Tibial nerve (tissue), 4 donors: ENCODE measurements around the gene LMO7. TPM values are rescaled to one million over a fixed set of nuclear protein-coding genes. Genes with fewer than 3 reads are reported as not detected.
A peak's percentile ranks its signal among the peaks of the same experiment; 100 is the strongest.
"Not testable (repeated sequence)": the region's sequence is repeated elsewhere in the genome, so short reads cannot be mapped to it uniquely, and the experiment has no call there.

ENCODE experiments used
- DNase-seq, 2 donors: peaks; one replicate each; pipeline ENCODE4 v3.0.0-alpha.2; 2019; ENCODE audit warnings: low spot score in 2 of 2
- H3K27ac ChIP-seq, 4 donors: fragments of 200-600 bp; sonication (generic) in 3 of 4; one replicate each; pipeline ENCODE4 v1.5.1; 2017 to 2019; ENCODE audit warnings: mild to moderate bottlenecking in 1 of 4
- H3K27me3 ChIP-seq, 2 donors: fragments of 200-600 bp; sonication (generic) in 1 of 2; one replicate each; pipeline versions ENCODE4 v1.5.1 to v1.6.0; 2017 to 2019
- H3K36me3 ChIP-seq, 3 donors: fragments of 200-600 bp; sonication (generic); one replicate each; pipeline ENCODE4 v1.5.1; 2018 to 2019
- H3K4me1 ChIP-seq, 4 donors: fragments of 200-600 bp; sonication (generic) in 3 of 4; one replicate each; pipeline ENCODE4 v1.5.1; 2017 to 2019
- H3K4me3 ChIP-seq, 4 donors: fragments of 200-600 bp; sonication (generic) in 3 of 4; one replicate each; pipeline ENCODE4 v1.5.1; 2017 to 2019; ENCODE audit warnings: mild to moderate bottlenecking in 1 of 4, moderate library complexity in 1 of 4
- H3K9me3 ChIP-seq, 4 donors: fragments of 200-600 bp; sonication (generic) in 3 of 4; one replicate each; pipeline ENCODE4 v1.5.1; 2017 to 2019
- EP300 ChIP-seq, 2 donors: sonication (generic); formaldehyde crosslinking; IDR thresholded peaks; one replicate each; pipeline ENCODE4 v1.6.1; 2017; ENCODE audit warnings: antibody characterized with exemption in 2 of 2, mild to moderate bottlenecking in 1 of 2
- POLR2A ChIP-seq, 2 donors: fragments of 450-650 bp; IDR thresholded peaks; one replicate each; pipeline ENCODE4 v1.6.1; 2017; ENCODE audit warnings: antibody characterized with exemption in 2 of 2, mild to moderate bottlenecking in 2 of 2, moderate library complexity in 2 of 2
- WGBS, 2 donors: methylation state at CpG; one replicate each; pipeline ENCODE4 v1.1.5; 2018; 5-methylcytosine and 5-hydroxymethylcytosine counted together
- total RNA-seq, 4 donors: library from RNA; depleted of rRNA; stranded (reverse); fragments of >200 nt; gene quantifications; one replicate each; pipeline ENCODE4 v1.1.0, GENCODE V29; 2016
- TF ChIP-seq, protein P1 (sequence below), 5 experiments: fragments of 200-600 bp in 3 of 5; fragments of 450-650 bp in 2 of 5; sonication (generic) in 3 of 5; IDR thresholded peaks; one replicate each; pipeline ENCODE4 v1.5.1; 2016 to 2019; ENCODE audit warnings: antibody characterized with exemption in 5 of 5, mild to moderate bottlenecking in 3 of 5, moderate library complexity in 2 of 5

Gene LMO7
- total RNA-seq, 4 donors from 2014 or later: 149 to 311 (median 236) TPM

GRCh38 chr13:75721307-75721706 lies 85.2 kb downstream of the LMO7 start:
- H3K36me3 ChIP-seq: no peaks in the 10 kb centered on the region
- H3K4me1 ChIP-seq: peaks cover 0 to 13% (median 5%) of the 10 kb centered on the region in 4 donors
- no peaks in the 10 kb centered on the region for H3K27me3 ChIP-seq
- TF ChIP-seq EP300 (IDR thresholded peaks at IDR 0.05) (no peak), POLR2A (IDR thresholded peaks at IDR 0.05) (no peak)
- TF ChIP-seq, protein P1, sequence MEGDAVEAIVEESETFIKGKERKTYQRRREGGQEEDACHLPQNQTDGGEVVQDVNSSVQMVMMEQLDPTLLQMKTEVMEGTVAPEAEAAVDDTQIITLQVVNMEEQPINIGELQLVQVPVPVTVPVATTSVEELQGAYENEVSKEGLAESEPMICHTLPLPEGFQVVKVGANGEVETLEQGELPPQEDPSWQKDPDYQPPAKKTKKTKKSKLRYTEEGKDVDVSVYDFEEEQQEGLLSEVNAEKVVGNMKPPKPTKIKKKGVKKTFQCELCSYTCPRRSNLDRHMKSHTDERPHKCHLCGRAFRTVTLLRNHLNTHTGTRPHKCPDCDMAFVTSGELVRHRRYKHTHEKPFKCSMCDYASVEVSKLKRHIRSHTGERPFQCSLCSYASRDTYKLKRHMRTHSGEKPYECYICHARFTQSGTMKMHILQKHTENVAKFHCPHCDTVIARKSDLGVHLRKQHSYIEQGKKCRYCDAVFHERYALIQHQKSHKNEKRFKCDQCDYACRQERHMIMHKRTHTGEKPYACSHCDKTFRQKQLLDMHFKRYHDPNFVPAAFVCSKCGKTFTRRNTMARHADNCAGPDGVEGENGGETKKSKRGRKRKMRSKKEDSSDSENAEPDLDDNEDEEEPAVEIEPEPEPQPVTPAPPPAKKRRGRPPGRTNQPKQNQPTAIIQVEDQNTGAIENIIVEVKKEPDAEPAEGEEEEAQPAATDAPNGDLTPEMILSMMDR (IDR thresholded peaks at IDR 0.05): no peak
- DNase-seq: no peak
- H3K27ac ChIP-seq: no peak overlapping the region
- H3K4me3 ChIP-seq: no peak overlapping the region
- 77 to 84% methylated on average over 2 of the region's 2 CpGs for WGBS, 2 donors
- no peaks in the 10 kb centered on the region for H3K9me3 ChIP-seq

- no peak overlapping the region for H3K27ac ChIP-seq
- no peak for DNase-seq
- H3K4me1 ChIP-seq: peaks cover 0 to 20% (median 5%) of the 10 kb centered on the region in 4 donors
- H3K9me3 ChIP-seq: no peaks in the 10 kb centered on the region
- H3K4me3 ChIP-seq: no peak overlapping the region
- no peaks in the 10 kb centered on the region for H3K27me3 ChIP-seq
- H3K36me3 ChIP-seq: no peaks in the 10 kb centered on the region
- TF ChIP-seq, protein P1 (IDR thresholded peaks at IDR 0.05): no peak
- no peak for TF ChIP-seq POLR2A (IDR thresholded peaks at IDR 0.05)
- TF ChIP-seq EP300 (IDR thresholded peaks at IDR 0.05): no peak
These were observed 87.8 kb downstream of the LMO7 start for GRCh38 chr13:75723901-75724300.

GRCh38 chr13:75724752-75725517 lies 88.8 kb downstream of the LMO7 start:
- H3K4me1 ChIP-seq: peaks cover 0 to 20% (median 5%) of the 10 kb centered on the region in 4 donors
- no peaks in the 10 kb centered on the region for H3K9me3 ChIP-seq
- no peak for DNase-seq
- no peaks in the 10 kb centered on the region for H3K27me3 ChIP-seq
- H3K36me3 ChIP-seq: no peaks in the 10 kb centered on the region
- H3K4me3 ChIP-seq: no peak overlapping the region
- TF ChIP-seq POLR2A (IDR thresholded peaks at IDR 0.05): no peak
- TF ChIP-seq, protein P1 (IDR thresholded peaks at IDR 0.05): no peak
- TF ChIP-seq EP300 (IDR thresholded peaks at IDR 0.05): no peak
- H3K27ac ChIP-seq: peak overlapping the region in 2 of 4 donors; percentile 0 to 38
- WGBS, 2 donors: 47 to 54% methylated on average over 3 of the region's 3 CpGs

DNA sequence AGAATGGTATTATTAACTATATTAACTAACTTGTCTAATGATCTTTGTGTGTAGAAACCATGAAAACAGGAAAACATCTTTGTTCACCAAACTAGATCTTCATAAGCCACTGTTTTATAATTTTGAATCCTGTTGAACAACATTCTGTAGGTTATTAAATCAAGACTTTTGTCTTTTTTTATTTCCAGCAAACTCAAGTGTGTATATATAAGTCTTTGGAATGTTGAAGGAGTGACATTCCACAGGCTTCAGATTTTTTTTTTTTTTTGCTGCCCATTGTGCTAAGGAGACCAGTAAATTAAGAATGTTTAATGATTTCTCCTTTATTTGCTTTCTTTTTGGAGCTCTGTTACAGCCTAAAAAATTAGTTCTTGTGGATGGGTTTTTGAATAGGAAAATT lies 89.6 kb downstream of the LMO7 start:
- no peaks in the 10 kb centered on the region for H3K9me3 ChIP-seq
- no peaks in the 10 kb centered on the region for H3K36me3 ChIP-seq
- peak overlapping the region in 2 of 4 donors; percentile 0 to 20 for H3K27ac ChIP-seq
- H3K27me3 ChIP-seq: no peaks in the 10 kb centered on the region
- H3K4me3 ChIP-seq: no peak overlapping the region
- TF ChIP-seq POLR2A (IDR thresholded peaks at IDR 0.05) (no peak), EP300 (IDR thresholded peaks at IDR 0.05) (no peak)
- H3K4me1 ChIP-seq: peaks cover 0 to 20% (median 5%) of the 10 kb centered on the region in 4 donors
- no peak for DNase-seq

DNA sequence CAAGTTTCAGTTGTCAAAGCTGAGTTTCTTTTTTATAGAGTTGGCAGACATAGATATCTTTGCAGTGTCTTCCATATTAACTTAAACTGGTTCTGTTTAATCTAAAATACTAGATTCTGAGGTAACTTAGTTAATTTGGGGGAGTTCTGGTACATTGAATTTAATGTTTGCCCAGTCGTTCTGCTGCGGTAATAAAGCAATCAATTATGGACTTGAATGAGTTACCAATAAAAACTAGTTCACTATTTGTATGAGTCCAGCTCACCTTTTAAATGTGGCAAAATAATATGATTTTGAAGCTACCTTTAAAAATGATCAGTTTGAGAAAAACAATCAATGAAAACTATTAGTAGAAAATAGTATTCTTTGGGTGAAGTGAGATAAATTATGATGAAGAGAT lies 90.2 kb downstream of the LMO7 start:
- Histone ChIP-seq H3K4me1 (peaks cover 0 to 20% (median 5%) of the 10 kb centered on the region in 4 donors), H3K4me3 (no peak overlapping the region)
- 69 to 72% methylated on average over 2 of the region's 2 CpGs for WGBS, 2 donors

DNA sequence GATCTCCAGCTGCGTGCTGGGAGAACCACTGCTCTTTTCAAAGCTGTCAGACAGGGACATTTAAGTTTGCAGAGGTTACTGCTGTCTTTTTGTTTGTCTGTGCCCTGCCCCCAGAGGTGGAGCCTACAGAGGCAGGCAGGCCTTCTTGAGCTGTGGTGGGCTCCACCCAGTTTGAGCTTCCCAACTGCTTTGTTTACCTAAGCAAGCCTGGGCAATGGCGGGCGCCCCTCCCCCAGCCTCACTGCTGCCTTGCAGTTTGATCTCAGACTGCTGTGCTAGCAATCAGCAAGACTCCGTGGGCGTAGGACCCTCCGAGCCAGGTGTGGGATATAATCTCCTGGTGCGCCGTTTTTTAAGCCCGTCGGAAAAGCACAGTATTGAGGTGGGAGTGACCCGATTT lies 97.0 kb downstream of the LMO7 start:
- DNase-seq, H3K4me3 ChIP-seq, H3K36me3 ChIP-seq, H3K27me3 ChIP-seq, H3K27ac ChIP-seq, H3K9me3 ChIP-seq: not testable (repeated sequence)
- WGBS, 2 donors: 93 to 100% methylated on average over 10 of the region's 11 CpGs
- peaks cover 0 to 11% (median 0%) of the 10 kb centered on the region in 4 donors for H3K4me1 ChIP-seq

More for the DNA sequence above, 90.2 kb downstream of the LMO7 start:
- Histone ChIP-seq H3K36me3 (no peaks in the 10 kb centered on the region), H3K9me3 (no peaks in the 10 kb centered on the region), H3K27me3 (no peaks in the 10 kb centered on the region), H3K27ac (no peak overlapping the region)
- TF ChIP-seq, protein P1 (IDR thresholded peaks at IDR 0.05): no peak
- no peak for TF ChIP-seq POLR2A (IDR thresholded peaks at IDR 0.05)
- no peak for TF ChIP-seq EP300 (IDR thresholded peaks at IDR 0.05)
- DNase-seq: no peak
